Liver (tissue), 3 donors: ENCODE measurements around the gene SIKE1.
A peak's percentile ranks its signal among the peaks of the same experiment; 100 is the strongest.

ENCODE experiments used
- FOXA1 ChIP-seq: IDR thresholded peaks from 2 replicates; pipeline ENCODE4 v1.6.1; 2016; ENCODE audit warnings: antibody characterized with exemption
- FOXA2 ChIP-seq: IDR thresholded peaks from 2 replicates; pipeline ENCODE4 v1.6.1; 2016; ENCODE audit warnings: antibody characterized with exemption
- GABPA ChIP-seq, 2 donors: IDR thresholded peaks in 1 of 2; conservative IDR thresholded peaks in 1 of 2; 2 replicates each; pipeline ENCODE4 v1.6.1; 2016; ENCODE audit warnings: antibody characterized with exemption in 2 of 2, mild to moderate bottlenecking in 1 of 2, moderate library complexity in 1 of 2
- JUND ChIP-seq, 2 donors: IDR thresholded peaks; 2 replicates each; pipeline ENCODE4 v1.6.1; 2016; ENCODE audit warnings: antibody characterized with exemption in 2 of 2
- NR2F2 ChIP-seq: IDR thresholded peaks from 2 replicates; pipeline ENCODE4 v1.6.1; 2016; ENCODE audit warnings: antibody characterized with exemption
- RAD21 ChIP-seq, 2 donors: IDR thresholded peaks; 2 replicates each; pipeline ENCODE4 v1.6.1; 2016; ENCODE audit warnings: antibody characterized with exemption in 2 of 2, mild to moderate bottlenecking in 2 of 2
- SP1 ChIP-seq: IDR thresholded peaks from 2 replicates; pipeline ENCODE4 v1.6.1; 2018; ENCODE audit warnings: antibody characterized with exemption, mild to moderate bottlenecking
- TAF1 ChIP-seq: conservative IDR thresholded peaks from 2 replicates; pipeline ENCODE4 v1.6.1; 2016; ENCODE audit warnings: antibody characterized with exemption, mild to moderate bottlenecking
- YY1 ChIP-seq: IDR thresholded peaks from 2 replicates; pipeline ENCODE4 v1.6.1; 2016; ENCODE audit warnings: antibody characterized with exemption, mild to moderate bottlenecking
- TF ChIP-seq, protein P1 (sequence below): fragments of 150-350 bp; IDR thresholded peaks from 2 replicates; pipeline ENCODE4 v1.5.1; 2017; ENCODE audit warnings: improper control_type of control experiment, low read depth, low read length; ENCODE audit not compliant: missing input control
- TF ChIP-seq, protein P2 (sequence below): IDR thresholded peaks from 2 replicates; pipeline ENCODE4 v1.6.1; 2016; ENCODE audit warnings: antibody characterized with exemption, mild to moderate bottlenecking
- TF ChIP-seq, protein P3 (sequence below): IDR thresholded peaks from 2 replicates; pipeline ENCODE4 v1.6.1; 2016; ENCODE audit warnings: antibody characterized with exemption
- TF ChIP-seq, protein P4 (sequence below): IDR thresholded peaks from 2 replicates; pipeline ENCODE4 v1.6.1; 2016; ENCODE audit warnings: antibody characterized with exemption
- TF ChIP-seq, protein P5 (sequence below): IDR thresholded peaks from 2 replicates; pipeline ENCODE4 v1.6.1; 2016; ENCODE audit warnings: antibody characterized with exemption
- donor health status: healthy.
- donor health status: healthy.

DNA sequence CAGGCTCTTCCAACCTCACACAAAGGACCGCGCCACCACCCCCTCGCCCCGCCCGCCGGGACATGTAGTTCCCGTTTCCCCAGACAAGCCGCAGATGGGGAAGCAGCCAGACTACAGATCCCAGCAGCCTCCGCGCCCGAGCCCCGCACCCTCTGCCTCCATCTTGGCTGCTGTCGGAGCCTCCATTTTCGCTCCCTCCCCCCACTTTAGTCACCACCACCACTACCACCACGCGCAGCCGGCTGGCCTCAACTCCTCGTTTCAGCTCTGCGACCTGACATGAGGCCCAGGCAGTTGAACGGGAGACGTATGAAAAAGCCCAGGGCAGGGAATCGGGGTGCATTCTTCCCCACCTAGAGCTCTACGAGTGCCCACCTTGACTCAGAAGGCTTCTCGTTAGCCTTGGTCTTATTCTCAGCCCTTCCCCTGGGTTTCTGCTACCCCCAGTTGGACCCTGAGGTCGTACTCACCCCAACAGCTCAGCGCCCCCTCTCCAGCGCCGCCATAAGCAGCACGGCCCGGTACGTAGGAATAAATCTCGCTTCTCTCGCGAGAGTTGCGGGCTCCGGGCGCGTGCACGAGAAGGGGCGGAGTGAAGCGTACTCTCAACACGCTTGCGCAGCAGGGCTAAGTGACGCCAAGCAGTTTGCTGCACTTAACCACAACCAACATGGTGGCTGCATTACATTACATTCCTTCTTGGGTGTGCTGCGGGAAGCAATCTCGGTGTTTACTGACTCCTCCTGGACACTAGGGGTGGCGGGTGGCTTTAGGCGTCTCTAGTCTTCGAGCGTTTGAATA, 22.8 kb downstream of the SIKE1 start, which contains the start of gene CSDE1:
- TF ChIP-seq, protein P1, sequence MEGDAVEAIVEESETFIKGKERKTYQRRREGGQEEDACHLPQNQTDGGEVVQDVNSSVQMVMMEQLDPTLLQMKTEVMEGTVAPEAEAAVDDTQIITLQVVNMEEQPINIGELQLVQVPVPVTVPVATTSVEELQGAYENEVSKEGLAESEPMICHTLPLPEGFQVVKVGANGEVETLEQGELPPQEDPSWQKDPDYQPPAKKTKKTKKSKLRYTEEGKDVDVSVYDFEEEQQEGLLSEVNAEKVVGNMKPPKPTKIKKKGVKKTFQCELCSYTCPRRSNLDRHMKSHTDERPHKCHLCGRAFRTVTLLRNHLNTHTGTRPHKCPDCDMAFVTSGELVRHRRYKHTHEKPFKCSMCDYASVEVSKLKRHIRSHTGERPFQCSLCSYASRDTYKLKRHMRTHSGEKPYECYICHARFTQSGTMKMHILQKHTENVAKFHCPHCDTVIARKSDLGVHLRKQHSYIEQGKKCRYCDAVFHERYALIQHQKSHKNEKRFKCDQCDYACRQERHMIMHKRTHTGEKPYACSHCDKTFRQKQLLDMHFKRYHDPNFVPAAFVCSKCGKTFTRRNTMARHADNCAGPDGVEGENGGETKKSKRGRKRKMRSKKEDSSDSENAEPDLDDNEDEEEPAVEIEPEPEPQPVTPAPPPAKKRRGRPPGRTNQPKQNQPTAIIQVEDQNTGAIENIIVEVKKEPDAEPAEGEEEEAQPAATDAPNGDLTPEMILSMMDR: no peak
- TF ChIP-seq TAF1 (peak; percentile 91), RAD21 (IDR thresholded peaks at IDR 0.05) (peak; percentile 19 to 62), FOXA1 (no peak), YY1 (peak; percentile 98), GABPA (IDR thresholded peaks at IDR 0.05 in 1 of 2, conservative IDR thresholded peaks at IDR 0.05 in 1 of 2) (peak in 1 of 2 donors; percentile 49), SP1 (peak; percentile 66), NR2F2 (no peak), JUND (IDR thresholded peaks at IDR 0.05) (peak in 1 of 2 donors; percentile 26), FOXA2 (no peak)
- TF ChIP-seq, protein P2, sequence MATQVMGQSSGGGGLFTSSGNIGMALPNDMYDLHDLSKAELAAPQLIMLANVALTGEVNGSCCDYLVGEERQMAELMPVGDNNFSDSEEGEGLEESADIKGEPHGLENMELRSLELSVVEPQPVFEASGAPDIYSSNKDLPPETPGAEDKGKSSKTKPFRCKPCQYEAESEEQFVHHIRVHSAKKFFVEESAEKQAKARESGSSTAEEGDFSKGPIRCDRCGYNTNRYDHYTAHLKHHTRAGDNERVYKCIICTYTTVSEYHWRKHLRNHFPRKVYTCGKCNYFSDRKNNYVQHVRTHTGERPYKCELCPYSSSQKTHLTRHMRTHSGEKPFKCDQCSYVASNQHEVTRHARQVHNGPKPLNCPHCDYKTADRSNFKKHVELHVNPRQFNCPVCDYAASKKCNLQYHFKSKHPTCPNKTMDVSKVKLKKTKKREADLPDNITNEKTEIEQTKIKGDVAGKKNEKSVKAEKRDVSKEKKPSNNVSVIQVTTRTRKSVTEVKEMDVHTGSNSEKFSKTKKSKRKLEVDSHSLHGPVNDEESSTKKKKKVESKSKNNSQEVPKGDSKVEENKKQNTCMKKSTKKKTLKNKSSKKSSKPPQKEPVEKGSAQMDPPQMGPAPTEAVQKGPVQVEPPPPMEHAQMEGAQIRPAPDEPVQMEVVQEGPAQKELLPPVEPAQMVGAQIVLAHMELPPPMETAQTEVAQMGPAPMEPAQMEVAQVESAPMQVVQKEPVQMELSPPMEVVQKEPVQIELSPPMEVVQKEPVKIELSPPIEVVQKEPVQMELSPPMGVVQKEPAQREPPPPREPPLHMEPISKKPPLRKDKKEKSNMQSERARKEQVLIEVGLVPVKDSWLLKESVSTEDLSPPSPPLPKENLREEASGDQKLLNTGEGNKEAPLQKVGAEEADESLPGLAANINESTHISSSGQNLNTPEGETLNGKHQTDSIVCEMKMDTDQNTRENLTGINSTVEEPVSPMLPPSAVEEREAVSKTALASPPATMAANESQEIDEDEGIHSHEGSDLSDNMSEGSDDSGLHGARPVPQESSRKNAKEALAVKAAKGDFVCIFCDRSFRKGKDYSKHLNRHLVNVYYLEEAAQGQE: peak; percentile 84
- TF ChIP-seq, protein P3, sequence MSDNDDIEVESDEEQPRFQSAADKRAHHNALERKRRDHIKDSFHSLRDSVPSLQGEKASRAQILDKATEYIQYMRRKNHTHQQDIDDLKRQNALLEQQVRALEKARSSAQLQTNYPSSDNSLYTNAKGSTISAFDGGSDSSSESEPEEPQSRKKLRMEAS: peak; percentile 75
- TF ChIP-seq, protein P4, sequence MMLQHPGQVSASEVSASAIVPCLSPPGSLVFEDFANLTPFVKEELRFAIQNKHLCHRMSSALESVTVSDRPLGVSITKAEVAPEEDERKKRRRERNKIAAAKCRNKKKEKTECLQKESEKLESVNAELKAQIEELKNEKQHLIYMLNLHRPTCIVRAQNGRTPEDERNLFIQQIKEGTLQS: no peak
- TF ChIP-seq, protein P5, sequence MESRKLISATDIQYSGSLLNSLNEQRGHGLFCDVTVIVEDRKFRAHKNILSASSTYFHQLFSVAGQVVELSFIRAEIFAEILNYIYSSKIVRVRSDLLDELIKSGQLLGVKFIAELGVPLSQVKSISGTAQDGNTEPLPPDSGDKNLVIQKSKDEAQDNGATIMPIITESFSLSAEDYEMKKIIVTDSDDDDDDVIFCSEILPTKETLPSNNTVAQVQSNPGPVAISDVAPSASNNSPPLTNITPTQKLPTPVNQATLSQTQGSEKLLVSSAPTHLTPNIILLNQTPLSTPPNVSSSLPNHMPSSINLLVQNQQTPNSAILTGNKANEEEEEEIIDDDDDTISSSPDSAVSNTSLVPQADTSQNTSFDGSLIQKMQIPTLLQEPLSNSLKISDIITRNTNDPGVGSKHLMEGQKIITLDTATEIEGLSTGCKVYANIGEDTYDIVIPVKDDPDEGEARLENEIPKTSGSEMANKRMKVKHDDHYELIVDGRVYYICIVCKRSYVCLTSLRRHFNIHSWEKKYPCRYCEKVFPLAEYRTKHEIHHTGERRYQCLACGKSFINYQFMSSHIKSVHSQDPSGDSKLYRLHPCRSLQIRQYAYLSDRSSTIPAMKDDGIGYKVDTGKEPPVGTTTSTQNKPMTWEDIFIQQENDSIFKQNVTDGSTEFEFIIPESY: peak; percentile 100
